ENCODE results near the gene ARL13B.
"Not testable (repeated sequence)": the region's sequence is repeated elsewhere in the genome, so short reads cannot be mapped to it uniquely, and the experiment has no call there.

DNA sequence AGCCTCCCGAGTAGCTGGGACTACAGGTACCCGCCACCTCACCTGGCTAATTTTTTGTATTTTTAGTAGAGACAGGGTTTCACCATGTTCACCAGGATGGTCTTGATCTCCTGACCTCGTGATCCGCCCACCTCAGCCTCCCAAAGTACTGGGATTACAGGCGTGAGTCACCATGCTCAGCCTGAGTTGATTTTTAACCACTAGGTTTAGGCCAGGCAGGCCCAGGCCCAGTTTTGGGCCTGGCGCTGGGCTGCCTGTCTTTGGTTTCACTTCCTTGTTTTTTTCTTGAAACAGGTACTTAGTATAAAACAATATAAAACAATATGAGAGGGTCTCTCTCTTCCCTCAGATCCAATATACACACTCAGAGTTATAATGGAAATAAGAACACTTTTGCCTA is 42.5 kb upstream of the ARL13B start:
- not testable (repeated sequence) for TF ChIP-seq POLR2A (IDR thresholded peaks at IDR 0.05; ENCODE audit: low read depth, low read length); TAF1 (IDR thresholded peaks at IDR 0.05; ENCODE audit: low read depth, low read length); POLR2AphosphoS5 (IDR thresholded peaks at IDR 0.05; ENCODE audit: low read depth, low read length); PAX5 (IDR thresholded peaks at IDR 0.05; ENCODE audit: insufficient read depth, low read length, severe bottlenecking)
- TF ChIP-seq SPI1 (IDR thresholded peaks at IDR 0.05; ENCODE audit: low read depth, low read length) = peak; percentile 58
